ENCODE results near the gene VPS33A. TPM values are rescaled to one million over a fixed set of nuclear protein-coding genes. Genes with fewer than 3 reads are reported as not detected.
"Not testable (repeated sequence)": the region's sequence is repeated elsewhere in the genome, so short reads cannot be mapped to it uniquely, and the experiment has no call there.

VPS33A gene
- total RNA-seq, 3 donors from 2014 or later (not counting 1 experiment from before 2014, with no cell fraction given), result 19.2 to 26.3 (median 24.1) TPM

- no peak for TF ChIP-seq CTCF (IDR thresholded peaks at IDR 0.05)
- Mint-ChIP-seq H3K9me3 (no peaks in the 10 kb centered on the region), H3K4me3 (no peak overlapping the region), H3K4me1 (no peaks in the 10 kb centered on the region), H3K27me3 (ENCODE audit: low read depth in 2 of 2) (no peaks in the 10 kb centered on the region), H3K36me3 (peaks cover 10% of the 10 kb centered on the region), H3K27ac (no peak overlapping the region)
- ATAC-seq (no peak), DNase-seq (no peak)
- intact Hi-C loops (cut with micrococcal nuclease), result no loop called here
- Histone ChIP-seq H3K4me3 (ENCODE audit: low read length) (no peak overlapping the region), H3K36me3 (ENCODE audit: control insufficient read depth, insufficient read depth, low read length) (peaks cover 37% of the 10 kb centered on the region), H3K27me3 (ENCODE audit: control insufficient read depth, insufficient read depth, low read length) (no peaks in the 10 kb centered on the region), H3K4me1 (ENCODE audit: control insufficient read depth, insufficient read depth, low read length) (no peaks in the 10 kb centered on the region), H3K9me3 (ENCODE audit: control insufficient read depth, insufficient read depth, low read length) (no peaks in the 10 kb centered on the region), H3K27ac (ENCODE audit: low read length) (no peak overlapping the region)
- 69% methylated on average over 7 of the region's 8 CpGs for WGBS (ENCODE audit: insufficient coverage)
These were observed 9.2 kb upstream of the VPS33A start for GRCh38 chr12:122275459-122275858.

GRCh38 chr12:122265886-122266229 lies 436 bp downstream of the VPS33A start:
- Mint-ChIP-seq H3K4me3 (peak overlapping the region; percentile 97), H3K4me1 (peaks cover 10 to 16% of the 10 kb centered on the region in 2 donors), H3K36me3 (no peaks in the 10 kb centered on the region), H3K9me3 (no peaks in the 10 kb centered on the region), H3K27ac (peak overlapping the region; percentile 98 to 99), H3K27me3 (ENCODE audit: low read depth in 2 of 2) (peaks cover 0 to 2% of the 10 kb centered on the region in 2 donors)
- DNase-seq (peak in 1 of 2 donors; percentile 70), ATAC-seq (peak; percentile 50 to 73 (median 56))
- Histone ChIP-seq H3K4me3 (ENCODE audit: low read length) (peak overlapping the region; percentile 86), H3K27ac (ENCODE audit: low read length) (peak overlapping the region; percentile 94), H3K4me1 (ENCODE audit: control insufficient read depth, insufficient read depth, low read length) (peaks cover 16% of the 10 kb centered on the region), H3K36me3 (ENCODE audit: control insufficient read depth, insufficient read depth, low read length) (peaks cover 20% of the 10 kb centered on the region), H3K9me3 (ENCODE audit: control insufficient read depth, insufficient read depth, low read length) (no peaks in the 10 kb centered on the region), H3K27me3 (ENCODE audit: control insufficient read depth, insufficient read depth, low read length) (no peaks in the 10 kb centered on the region)
- no peak for TF ChIP-seq CTCF (IDR thresholded peaks at IDR 0.05)
- 0% methylated on average over 17 of the region's 17 CpGs for WGBS (ENCODE audit: insufficient coverage)
- intact Hi-C loops (cut with micrococcal nuclease), result loop anchor here (2.0 to 5.0 kb wide), 2 partner anchors 39 to 261 kb away; partner anchors contain the start of genes DIABLO, KNTC1 and RSRC2

GRCh38 chr12:122265476-122265875 lies 818 bp downstream of the VPS33A start:
- Mint-ChIP-seq H3K9me3 (no peaks in the 10 kb centered on the region), H3K27ac (peak overlapping the region; percentile 98 to 99), H3K4me3 (peak overlapping the region; percentile 97), H3K27me3 (ENCODE audit: low read depth in 2 of 2) (peaks cover 0 to 2% of the 10 kb centered on the region in 2 donors), H3K36me3 (no peaks in the 10 kb centered on the region), H3K4me1 (peaks cover 10 to 16% of the 10 kb centered on the region in 2 donors)
- peak overlapping the region; percentile 86 for H3K4me3 ChIP-seq (ENCODE audit: low read length)
- peak overlapping the region; percentile 94 for H3K27ac ChIP-seq (ENCODE audit: low read length)
- ATAC-seq, result no peak
- no peaks in the 10 kb centered on the region for H3K9me3 ChIP-seq (ENCODE audit: control insufficient read depth, insufficient read depth, low read length)
- peaks cover 16% of the 10 kb centered on the region for H3K4me1 ChIP-seq (ENCODE audit: control insufficient read depth, insufficient read depth, low read length)
- no peak for TF ChIP-seq CTCF (IDR thresholded peaks at IDR 0.05)
- peaks cover 23% of the 10 kb centered on the region for H3K36me3 ChIP-seq (ENCODE audit: control insufficient read depth, insufficient read depth, low read length)
- H3K27me3 ChIP-seq (ENCODE audit: control insufficient read depth, insufficient read depth, low read length), result no peaks in the 10 kb centered on the region
- intact Hi-C loops (cut with micrococcal nuclease), result loop anchor here (5.0 kb wide), 1 partner anchor 262 kb away; the partner anchor contains the start of genes KNTC1 and RSRC2
- DNase-seq, result peak in 1 of 2 donors; percentile 60
- WGBS (ENCODE audit: insufficient coverage), result 25% methylated on average over 1 of the region's 1 CpG

GRCh38 chr12:122260735-122261134 lies 5.6 kb downstream of the VPS33A start:
- H3K27me3 Mint-ChIP-seq (ENCODE audit: low read depth in 2 of 2); ATAC-seq; DNase-seq; H3K9me3 Mint-ChIP-seq; intact Hi-C loops (cut with micrococcal nuclease); H3K4me3 ChIP-seq (ENCODE audit: low read length); H3K4me1 ChIP-seq (ENCODE audit: control insufficient read depth, insufficient read depth, low read length); H3K27me3 ChIP-seq (ENCODE audit: control insufficient read depth, insufficient read depth, low read length); H3K36me3 Mint-ChIP-seq; H3K4me3 Mint-ChIP-seq; H3K27ac ChIP-seq (ENCODE audit: low read length); H3K9me3 ChIP-seq (ENCODE audit: control insufficient read depth, insufficient read depth, low read length); H3K27ac Mint-ChIP-seq: not testable (repeated sequence)
- WGBS (ENCODE audit: insufficient coverage), result over 99% methylated on average over 13 of the region's 14 CpGs
- H3K36me3 ChIP-seq (ENCODE audit: control insufficient read depth, insufficient read depth, low read length), result peaks cover 58% of the 10 kb centered on the region
- H3K4me1 Mint-ChIP-seq, result peaks cover 4 to 10% of the 10 kb centered on the region in 2 donors

- H3K27ac ChIP-seq (ENCODE audit: low read length); H3K9me3 Mint-ChIP-seq; ATAC-seq; H3K27me3 Mint-ChIP-seq (ENCODE audit: low read depth in 2 of 2); H3K4me1 ChIP-seq (ENCODE audit: control insufficient read depth, insufficient read depth, low read length); H3K4me3 Mint-ChIP-seq; H3K27me3 ChIP-seq (ENCODE audit: control insufficient read depth, insufficient read depth, low read length); H3K4me3 ChIP-seq (ENCODE audit: low read length); H3K27ac Mint-ChIP-seq; DNase-seq; intact Hi-C loops (cut with micrococcal nuclease); H3K9me3 ChIP-seq (ENCODE audit: control insufficient read depth, insufficient read depth, low read length); H3K36me3 Mint-ChIP-seq; H3K4me1 Mint-ChIP-seq: not testable (repeated sequence)
- H3K36me3 ChIP-seq (ENCODE audit: control insufficient read depth, insufficient read depth, low read length), result peaks cover 60% of the 10 kb centered on the region
- WGBS (ENCODE audit: insufficient coverage), result 100% methylated on average over 2 of the region's 4 CpGs
These were observed 7.4 kb downstream of the VPS33A start for GRCh38 chr12:122258939-122259338.

- H3K27me3 ChIP-seq (ENCODE audit: control insufficient read depth, insufficient read depth, low read length); H3K9me3 ChIP-seq (ENCODE audit: control insufficient read depth, insufficient read depth, low read length); H3K27me3 Mint-ChIP-seq (ENCODE audit: low read depth in 2 of 2); H3K36me3 Mint-ChIP-seq; H3K4me3 ChIP-seq (ENCODE audit: low read length); intact Hi-C loops (cut with micrococcal nuclease); H3K4me1 ChIP-seq (ENCODE audit: control insufficient read depth, insufficient read depth, low read length); H3K4me3 Mint-ChIP-seq; H3K27ac Mint-ChIP-seq; H3K27ac ChIP-seq (ENCODE audit: low read length); H3K9me3 Mint-ChIP-seq; ATAC-seq; DNase-seq; H3K4me1 Mint-ChIP-seq: not testable (repeated sequence)
- WGBS (ENCODE audit: insufficient coverage), result 98% methylated on average over 4 of the region's 4 CpGs
- H3K36me3 ChIP-seq (ENCODE audit: control insufficient read depth, insufficient read depth, low read length), result peaks cover 57% of the 10 kb centered on the region
These were observed 7.8 kb downstream of the VPS33A start for GRCh38 chr12:122258462-122258861.

Measured in natural killer cell (primary cell).